HCT116 (cell line): Measurements from ENCODE around the gene ITGBL1. TPM values are rescaled to one million over a fixed set of nuclear protein-coding genes. Genes with fewer than 3 reads are reported as not detected.
A peak's percentile ranks its signal among the peaks of the same experiment; 100 is the strongest.

Experiments used
- ATAC-seq: fragments of 200-7000 bp; cut with Tn5 transposase; 2 replicates; pipeline ENCODE4 v1.9.1; 2020; ENCODE audit warnings: mild to moderate bottlenecking, moderate library complexity
- Bru-seq: library from RNA; stranded (reverse); fragments of 400-500 nt; gene quantifications from one replicate; lab custom pipeline; 2021; lab: Mats Ljungman, UMichigan
- BruChase-seq, 2 experiments: library from RNA; stranded (reverse); fragments of 400-500 nt; gene quantifications; one replicate each; lab custom pipeline; 2021; lab: Mats Ljungman, UMichigan
- BruUV-seq: library from RNA; stranded (reverse); fragments of 400-500 nt; replicated peaks from 2 replicates; lab custom pipeline; 2021; lab: Mats Ljungman, UMichigan
- CTCF ChIA-PET: fragments of 300-600 bp; sonication (Branson Sonifier 250); formaldehyde crosslinking; loops from one replicate; lab custom pipeline; 2021; ENCODE audit warnings: antibody characterized with exemption; lab: Charles Lee
- POLR2A ChIA-PET: fragments of 300-600, 350-600 bp; sonication (Branson Sonifier 250); formaldehyde crosslinking; loops from one replicate; lab custom pipeline; 2021; ENCODE audit warnings: antibody characterized with exemption; lab: Charles Lee
- RAD21 ChIA-PET, 2 experiments: fragments of 300-600 bp; sonication (Branson Sonifier 250); formaldehyde crosslinking; loops; one replicate each; lab custom pipeline; 2023; ENCODE audit warnings: low total read pairs in 2 of 2; ENCODE audit not compliant: uncharacterized antibody in 2 of 2, unreplicated experiment in 2 of 2, low non-redundant PET in 1 of 2; lab: Charles Lee
- DNase-seq: peaks from one replicate; pipeline ENCODE4 v3.0.0-alpha.2; 2010; ENCODE audit warnings: low read depth, low spot score
- H2AFZ ChIP-seq: fragments of 200-600 bp; shearing (Covaris generic), sonication (generic); 2 replicates; pipeline ENCODE4 v1.6.1; 2017; ENCODE audit warnings: low read depth, mixed run types, mixed read lengths, antibody characterized with exemption, low read length; ENCODE audit not compliant: poor library complexity, severe bottlenecking
- H3K27ac ChIP-seq: 2 replicates; pipeline ENCODE4 v1.5.1; 2012; ENCODE audit warnings: low read depth, low read length
- H3K27me3 ChIP-seq: fragments of 200-600 bp; sonication (generic); 2 replicates; pipeline ENCODE4 v1.6.1; 2016; ENCODE audit warnings: mixed run types, low read length, mixed read lengths; ENCODE audit not compliant: insufficient read depth
- H3K36me3 ChIP-seq, 2 experiments: fragments of 200-500 bp in 1 of 2; fragments of 200-600 bp in 1 of 2; sonication (Bioruptor generic) in 1 of 2; sonication (generic) in 1 of 2; 2 replicates each; pipeline versions ENCODE4 v1.5.1 to v1.6.1; 2014 to 2016; ENCODE audit warnings: low read length in 2 of 2, inconsistent platforms in 1 of 2, mixed read lengths in 1 of 2, mixed run types in 1 of 2; ENCODE audit not compliant: insufficient read depth in 2 of 2, control insufficient read depth in 1 of 2
- H3K4me1 ChIP-seq, 2 experiments: fragments of 200-600 bp in 1 of 2; sonication (generic) in 1 of 2; 2 replicates each; pipeline versions ENCODE4 v1.5.1 to v1.6.1; 2012 to 2017; ENCODE audit warnings: low read length in 2 of 2, inconsistent platforms in 1 of 2, mild to moderate bottlenecking in 1 of 2, mixed read lengths in 1 of 2, mixed run types in 1 of 2, moderate library complexity in 1 of 2; ENCODE audit not compliant: insufficient read depth in 2 of 2, control insufficient read depth in 1 of 2
- H3K4me2 ChIP-seq: fragments of 200-600 bp; sonication (generic); 2 replicates; pipeline ENCODE4 v1.6.1; 2017; ENCODE audit warnings: mixed run types, low read length, mixed read lengths
- H3K4me3 ChIP-seq, 2 experiments: fragments of 200-600 bp in 1 of 2; sonication (generic) in 1 of 2; replicated peaks in 1 of 2; 2 replicates each; pipeline ENCODE4 v1.5.1; 2011 to 2016; ENCODE audit warnings: low read length in 2 of 2, control low read depth in 1 of 2, low read depth in 1 of 2, mild to moderate bottlenecking in 1 of 2, mixed read lengths in 1 of 2, mixed run types in 1 of 2
- H3K79me2 ChIP-seq: fragments of 200-600 bp; sonication (generic); 2 replicates; pipeline ENCODE4 v1.6.1; 2017; ENCODE audit warnings: mild to moderate bottlenecking, mixed run types, low read length, moderate library complexity, mixed read lengths; ENCODE audit not compliant: insufficient read depth
- H3K9ac ChIP-seq: fragments of 200-600 bp; sonication (generic); 2 replicates; pipeline ENCODE4 v1.6.1; 2016; ENCODE audit warnings: low read length, mixed read lengths
- H3K9me2 ChIP-seq: fragments of 200-600 bp; sonication (generic), shearing (Covaris generic); 2 replicates; pipeline ENCODE4 v1.6.1; 2017; ENCODE audit warnings: mixed run types, mild to moderate bottlenecking, moderate library complexity; ENCODE audit not compliant: insufficient read depth
- H3K9me3 ChIP-seq, 2 experiments: fragments of 200-500 bp in 1 of 2; fragments of 200-600 bp in 1 of 2; sonication (Bioruptor generic) in 1 of 2; sonication (generic) in 1 of 2; 2 replicates each; pipeline ENCODE4 v1.6.1; 2014 to 2017; ENCODE audit warnings: low read length in 2 of 2, mixed read lengths in 2 of 2, inconsistent platforms in 1 of 2, low read depth in 1 of 2, mild to moderate bottlenecking in 1 of 2, mixed run types in 1 of 2, moderate library complexity in 1 of 2; ENCODE audit not compliant: control insufficient read depth in 1 of 2, insufficient read depth in 1 of 2
- H4K20me1 ChIP-seq: fragments of 200-600 bp; sonication (generic), shearing (Covaris generic); 2 replicates; pipeline ENCODE4 v1.6.1; 2017; ENCODE audit warnings: mixed run types, mild to moderate bottlenecking, moderate library complexity; ENCODE audit not compliant: insufficient read depth
- ELF1 ChIP-seq: IDR thresholded peaks from 2 replicates; pipeline ENCODE4 v1.6.1; 2012; ENCODE audit warnings: low read depth, borderline replicate concordance
- EZH2 ChIP-seq: fragments of 200-600 bp; sonication (generic); IDR thresholded peaks from 2 replicates; pipeline ENCODE4 v1.6.1; 2017; ENCODE audit warnings: antibody characterized with exemption, mixed run types
- POLR2AphosphoS5 ChIP-seq: IDR thresholded peaks from 2 replicates; pipeline ENCODE4 v1.6.1; 2011; ENCODE audit warnings: mild to moderate bottlenecking, low read depth, low read length, moderate library complexity
- RAD21 ChIP-seq: IDR thresholded peaks from 2 replicates; pipeline ENCODE4 v1.6.1; 2012; ENCODE audit warnings: low read depth, mild to moderate bottlenecking
- ZFX ChIP-seq: fragments of 450-650 bp; IDR thresholded peaks from 2 replicates; pipeline ENCODE4 v1.6.1; 2017
- intact Hi-C: fragments of 100-400 bp; cut with micrococcal nuclease; formaldehyde crosslinking; loops from 2 replicates; pipeline ENCODE4 v1.10.0; 2022
- long read RNA-seq: library from polyadenylated mRNA; unstranded; transcript quantifications from one replicate; pipeline ENCODE4 v2.0.0, GENCODE V29; 2021; ENCODE audit not compliant: unreplicated experiment
- polyA plus RNA-seq: library from polyadenylated mRNA; unstranded; fragments of >200 nt; gene quantifications from 2 replicates; pipeline ENCODE4 v1.2.1, GENCODE V29; 2012; ENCODE audit warnings: missing spikeins
- total RNA-seq: library from RNA; stranded (reverse); gene quantifications from one replicate; pipeline ENCODE4 v1.2.1, GENCODE V29; 2021; ENCODE audit not compliant: unreplicated experiment
- TF ChIP-seq, protein P1 (sequence below): IDR thresholded peaks from 2 replicates; pipeline ENCODE4 v1.6.1; 2012; ENCODE audit warnings: low read depth

The ITGBL1 gene, protein sequence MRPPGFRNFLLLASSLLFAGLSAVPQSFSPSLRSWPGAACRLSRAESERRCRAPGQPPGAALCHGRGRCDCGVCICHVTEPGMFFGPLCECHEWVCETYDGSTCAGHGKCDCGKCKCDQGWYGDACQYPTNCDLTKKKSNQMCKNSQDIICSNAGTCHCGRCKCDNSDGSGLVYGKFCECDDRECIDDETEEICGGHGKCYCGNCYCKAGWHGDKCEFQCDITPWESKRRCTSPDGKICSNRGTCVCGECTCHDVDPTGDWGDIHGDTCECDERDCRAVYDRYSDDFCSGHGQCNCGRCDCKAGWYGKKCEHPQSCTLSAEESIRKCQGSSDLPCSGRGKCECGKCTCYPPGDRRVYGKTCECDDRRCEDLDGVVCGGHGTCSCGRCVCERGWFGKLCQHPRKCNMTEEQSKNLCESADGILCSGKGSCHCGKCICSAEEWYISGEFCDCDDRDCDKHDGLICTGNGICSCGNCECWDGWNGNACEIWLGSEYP
- total RNA-seq (0.66 TPM), Bru-seq, nascent RNA (percentile 25 among the genes with signal in this experiment), BruChase-seq, experiment 1, labeled RNA remaining after a 6-hour chase (percentile 12 among the genes with signal in this experiment), BruChase-seq, experiment 2, labeled RNA remaining after a 2-hour chase (percentile 21 among the genes with signal in this experiment)
- 0.65 and 0.69 TPM in 2 replicates for polyA plus RNA-seq
- long read RNA-seq = 0 reads

- TF ChIP-seq, protein P1, sequence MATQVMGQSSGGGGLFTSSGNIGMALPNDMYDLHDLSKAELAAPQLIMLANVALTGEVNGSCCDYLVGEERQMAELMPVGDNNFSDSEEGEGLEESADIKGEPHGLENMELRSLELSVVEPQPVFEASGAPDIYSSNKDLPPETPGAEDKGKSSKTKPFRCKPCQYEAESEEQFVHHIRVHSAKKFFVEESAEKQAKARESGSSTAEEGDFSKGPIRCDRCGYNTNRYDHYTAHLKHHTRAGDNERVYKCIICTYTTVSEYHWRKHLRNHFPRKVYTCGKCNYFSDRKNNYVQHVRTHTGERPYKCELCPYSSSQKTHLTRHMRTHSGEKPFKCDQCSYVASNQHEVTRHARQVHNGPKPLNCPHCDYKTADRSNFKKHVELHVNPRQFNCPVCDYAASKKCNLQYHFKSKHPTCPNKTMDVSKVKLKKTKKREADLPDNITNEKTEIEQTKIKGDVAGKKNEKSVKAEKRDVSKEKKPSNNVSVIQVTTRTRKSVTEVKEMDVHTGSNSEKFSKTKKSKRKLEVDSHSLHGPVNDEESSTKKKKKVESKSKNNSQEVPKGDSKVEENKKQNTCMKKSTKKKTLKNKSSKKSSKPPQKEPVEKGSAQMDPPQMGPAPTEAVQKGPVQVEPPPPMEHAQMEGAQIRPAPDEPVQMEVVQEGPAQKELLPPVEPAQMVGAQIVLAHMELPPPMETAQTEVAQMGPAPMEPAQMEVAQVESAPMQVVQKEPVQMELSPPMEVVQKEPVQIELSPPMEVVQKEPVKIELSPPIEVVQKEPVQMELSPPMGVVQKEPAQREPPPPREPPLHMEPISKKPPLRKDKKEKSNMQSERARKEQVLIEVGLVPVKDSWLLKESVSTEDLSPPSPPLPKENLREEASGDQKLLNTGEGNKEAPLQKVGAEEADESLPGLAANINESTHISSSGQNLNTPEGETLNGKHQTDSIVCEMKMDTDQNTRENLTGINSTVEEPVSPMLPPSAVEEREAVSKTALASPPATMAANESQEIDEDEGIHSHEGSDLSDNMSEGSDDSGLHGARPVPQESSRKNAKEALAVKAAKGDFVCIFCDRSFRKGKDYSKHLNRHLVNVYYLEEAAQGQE = no peak
- no peak for TF ChIP-seq ELF1
- TF ChIP-seq RAD21 = no peak
- no peak for TF ChIP-seq EZH2
- no peak for TF ChIP-seq ZFX
- no peak for TF ChIP-seq POLR2AphosphoS5
- 0 out of 2 replicates have a peak within 1 kb of the TSS, but pooled peaks have one; percentile 16 for H3K9ac ChIP-seq
- intact Hi-C loops = no loop called here
- H3K9me3 ChIP-seq = peaks cover 0 to 9% of the 10 kb centered on the region in 2 experiments; a peak in 2 of 4 replicates
- BruUV-seq = no TSS peak
- H3K27me3 ChIP-seq = no peaks in the 10 kb centered on the region
- no peak for ATAC-seq
- H3K36me3 ChIP-seq = no peaks in the 10 kb centered on the region
- DNase-seq = no peak
- H2AFZ ChIP-seq = no peak within 1 kb of the TSS
- peak within 1 kb of the TSS; percentile 79; the same call in 1 of the 2 replicates for H3K27ac ChIP-seq
- POLR2A ChIA-PET = no interaction called here
- CTCF ChIA-PET = no interaction called here
- no peak within 1 kb of the TSS for H3K4me3 ChIP-seq
- RAD21 ChIA-PET = no interaction called here
- H3K9me2 ChIP-seq = no peaks in the 10 kb centered on the region
- no peaks in the 10 kb centered on the region for H4K20me1 ChIP-seq
- peaks cover 18 to 39% of the 10 kb centered on the region in 2 experiments for H3K4me1 ChIP-seq
- peak within 1 kb of the TSS; percentile 4; the same call in 1 of the 2 replicates for H3K4me2 ChIP-seq
- no peaks in the 10 kb centered on the region for H3K79me2 ChIP-seq
Measured at GRCh38 chr13:101452519-101453485, at the start of gene ITGBL1. ITGBL1 (plus strand) TSS chr13:101452675; CDS start chr13:101452834, 159 bp downstream.
